GM12878 (cell line): ENCODE measurements around the gene STX4. TPM values are rescaled to one million over a fixed set of nuclear protein-coding genes. Genes with fewer than 3 reads are reported as not detected.

ENCODE experiments used
- ATAC-seq: fragments of 200-7000 bp; cut with Tn5 transposase; 3 replicates; pipeline ENCODE4 v1.9.1; 2020; ENCODE audit warnings: mild to moderate bottlenecking, moderate library complexity
- BruUV-seq: library from RNA; stranded (reverse); fragments of 400-500 nt; replicated peaks from 2 replicates; lab custom pipeline; 2021; lab: Mats Ljungman, UMichigan
- CTCF ChIA-PET: fragments of 300-600 bp; sonication (Branson Sonifier 250); formaldehyde crosslinking; extraction: SDS; loops from one replicate; lab custom pipeline; 2021; ENCODE audit warnings: inconsistent platforms; lab: Yijun Ruan, JAX
- POLR2A ChIA-PET: fragments of 350-600 bp; formaldehyde crosslinking; extraction: SDS; loops from one replicate; lab custom pipeline; 2021; ENCODE audit warnings: inconsistent platforms; lab: Charles Lee
- RAD21 ChIA-PET: fragments of 300-600 bp; sonication (Branson Sonifier 250); formaldehyde crosslinking; loops from one replicate; lab custom pipeline; 2023; ENCODE audit warnings: antibody characterized with exemption; ENCODE audit not compliant: unreplicated experiment; lab: Charles Lee
- SMC1A ChIA-PET: fragments of 300-600 bp; sonication (Branson Sonifier 250); formaldehyde crosslinking; loops from one replicate; lab custom pipeline; 2023; ENCODE audit not compliant: unreplicated experiment, uncharacterized antibody; lab: Charles Lee
- DNase-seq: peaks from one replicate; pipeline ENCODE4 v3.0.0-alpha.2; 2011; ENCODE audit warnings: low read depth, low spot score
- FAIRE-seq: peaks from 3 replicates; lab custom pipeline; 2011; peaks lifted over from hg19 to GRCh38; lab: Jason Lieb, UNC
- H2AFZ ChIP-seq: 2 replicates; pipeline ENCODE4 v1.6.0; 2011; ENCODE audit warnings: low read depth, low read length, control low read depth; ENCODE audit not compliant: control insufficient read depth
- H3K27ac ChIP-seq: 2 replicates; pipeline ENCODE4 v1.5.1; 2011; ENCODE audit warnings: control low read depth; ENCODE audit not compliant: control insufficient read depth, insufficient read depth
- H3K27me3 ChIP-seq, 2 experiments: replicated peaks in 1 of 2; 2 replicates each; pipeline versions ENCODE4 v1.6.0 to v1.6.1; 2011; ENCODE audit warnings: low read length in 1 of 2; ENCODE audit not compliant: control insufficient read depth in 2 of 2, insufficient read depth in 2 of 2
- H3K36me3 ChIP-seq, 2 experiments: 2 replicates each; pipeline ENCODE4 v1.5.1; 2011; ENCODE audit warnings: low read length in 1 of 2; ENCODE audit not compliant: control insufficient read depth in 2 of 2, insufficient read depth in 2 of 2
- H3K4me1 ChIP-seq: 2 replicates; pipeline ENCODE4 v1.6.1; 2011; ENCODE audit warnings: mild to moderate bottlenecking, low read length, moderate library complexity, mixed read lengths; ENCODE audit not compliant: control insufficient read depth, insufficient read depth
- H3K4me2 ChIP-seq: 2 replicates; pipeline ENCODE4 v1.6.0; 2011; ENCODE audit warnings: control low read depth; ENCODE audit not compliant: control insufficient read depth, insufficient read depth
- H3K4me3 ChIP-seq: fragments of 200-600 bp; sonication (generic); 2 replicates; pipeline ENCODE4 v1.5.1; 2016
- H3K79me2 ChIP-seq: 2 replicates; pipeline ENCODE4 v1.6.0; 2011; ENCODE audit warnings: low read length; ENCODE audit not compliant: control insufficient read depth, insufficient read depth
- H3K9ac ChIP-seq: 2 replicates; pipeline ENCODE4 v1.8.0; 2011; ENCODE audit warnings: low read length, control low read depth, mixed read lengths; ENCODE audit not compliant: control insufficient read depth, insufficient read depth
- H3K9me3 ChIP-seq: replicated peaks from 3 replicates; pipeline ENCODE4 v1.5.1; 2011; ENCODE audit warnings: mild to moderate bottlenecking, low read length; ENCODE audit not compliant: control insufficient read depth, insufficient read depth
- H4K20me1 ChIP-seq: 2 replicates; pipeline ENCODE4 v1.6.0; 2011; ENCODE audit not compliant: control insufficient read depth, insufficient read depth
- CHD2 ChIP-seq: IDR thresholded peaks from 2 replicates; pipeline ENCODE4 v1.6.1; 2011; ENCODE audit warnings: low read depth, low read length, improper control_type of control experiment, borderline replicate concordance
- IKZF1 ChIP-seq: fragments of 450-650 bp; conservative IDR thresholded peaks from 2 replicates; pipeline ENCODE4 v1.6.1; 2017; ENCODE audit warnings: antibody characterized with exemption, mild to moderate bottlenecking
- NFYB ChIP-seq: IDR thresholded peaks from 2 replicates; pipeline ENCODE4 v1.6.1; 2011; ENCODE audit warnings: low read depth, mild to moderate bottlenecking, low read length, improper control_type of control experiment, moderate library complexity; ENCODE audit not compliant: insufficient read depth
- NRF1 ChIP-seq: conservative IDR thresholded peaks from 2 replicates; pipeline ENCODE4 v1.6.1; 2011; ENCODE audit warnings: mild to moderate bottlenecking, low read depth, low read length, improper control_type of control experiment
- ZZZ3 ChIP-seq: IDR thresholded peaks from 2 replicates; pipeline ENCODE4 v1.6.1; 2011; ENCODE audit warnings: low read depth; ENCODE audit not compliant: control insufficient read depth, insufficient read length
- WGBS: methylation state at CpG from one replicate; pipeline ENCODE4 v1.1.6; 2016; ENCODE audit warnings: low lambda C conversion rate; ENCODE audit not compliant: insufficient replicate concordance, insufficient coverage; ENCODE audit errors: missing lambda C conversion rate; 5-methylcytosine and 5-hydroxymethylcytosine counted together
- in situ Hi-C: fragments of 300-500 bp; cut with MboI; formaldehyde crosslinking; loops from 9 replicates; pipeline ENCODE4 v1.14.3; 2018; ENCODE audit warnings: mixed read lengths
- intact Hi-C: fragments of 100-400 bp; cut with micrococcal nuclease; formaldehyde crosslinking; loops from one replicate; pipeline ENCODE4 v1.14.2; 2022; ENCODE audit not compliant: unreplicated experiment
- polyA plus RNA-seq, 11 experiments: library from polyadenylated mRNA; depleted of rRNA in 4 of 11; unstranded in 6 of 11; stranded (reverse) in 5 of 11; fragments of >200 nt; fragmentation: Nextera tagmentation in 4 of 11; fragmentation: Illumina TruSeq in 1 of 11; extraction: Ambion mirVana in 4 of 11; extraction: Trizol in 1 of 11; gene quantifications; 1 replicate in 1 of 11; 2 replicates in 10 of 11; pipeline versions ENCODE4 v1.2.1 to v1.2.3, GENCODE V29; 2011 to 2016; ENCODE audit warnings: inconsistent platforms in 2 of 11, missing spikeins in 2 of 11, low read depth in 1 of 11
- total RNA-seq, 4 experiments: library from RNA; depleted of rRNA in 3 of 4; stranded (reverse); fragments of >200 nt in 3 of 4; fragmentation: Illumina TruSeq in 1 of 4; extraction: Trizol in 1 of 4; gene quantifications; 2 replicates each; pipeline versions ENCODE4 v1.2.1 to v1.2.3, GENCODE V29; 2013 to 2021

The STX4 gene
- total and polyA plus RNA-seq, 10 of the 15 experiments (the other 5 are each of a cell fraction or from before 2014, with no cell fraction given), result 3.3 to 37.6 (median 22.6) TPM

GRCh38 chr16:31063843-31064611 lies 30.7 kb downstream of the STX4 start:
- Histone ChIP-seq H2AFZ (no peak overlapping the region), H3K9ac (no peak overlapping the region), H3K4me1 (no peaks in the 10 kb centered on the region), H4K20me1 (no peaks in the 10 kb centered on the region), H3K9me3 (no peaks in the 10 kb centered on the region), H3K27me3 (no peaks in the 10 kb centered on the region), H3K79me2 (peaks cover 10% of the 10 kb centered on the region), H3K4me3 (no peak overlapping the region), H3K4me2 (no peak overlapping the region), H3K36me3 (peaks cover 11 to 23% of the 10 kb centered on the region in 2 experiments), H3K27ac (no peak overlapping the region)
- in situ Hi-C loops, result no loop called here
- intact Hi-C loops, result no loop called here
- ATAC-seq (no peak), DNase-seq (no peak), FAIRE-seq (no peak)
- POLR2A ChIA-PET, result interaction anchor here (0.6 to 1.3 kb wide), 2 partner anchors 8 to 10 kb away, joined by 4 to 5 read pairs; partner anchors contain the start of genes ZNF646 and ZNF668
- TF ChIP-seq CHD2, result no peak
- TF ChIP-seq IKZF1, result no peak
- no peak for TF ChIP-seq NRF1
- CTCF ChIA-PET, result interaction anchor here (0.5 kb wide), 1 partner anchor 8 kb away, joined by 3 read pairs; no protein-coding TSS in a partner anchor
- SMC1A ChIA-PET, result no interaction called here
- RAD21 ChIA-PET, result no interaction called here
- WGBS, result 93% methylated on average over 56 of the region's 56 CpGs
- no TSS peak for BruUV-seq

GRCh38 chr16:31064882-31065461 lies 31.6 kb downstream of the STX4 start:
- ChIA-PET RAD21 (no interaction called here), CTCF (no interaction called here)

More at GRCh38 chr16:31064882-31065461, 31.6 kb downstream of the STX4 start:
- Histone ChIP-seq H3K27ac (no peak overlapping the region), H3K4me3 (no peak overlapping the region), H3K79me2 (peaks cover 13% of the 10 kb centered on the region), H4K20me1 (no peaks in the 10 kb centered on the region), H3K9ac (no peak overlapping the region), H3K9me3 (no peaks in the 10 kb centered on the region), H3K36me3 (peaks cover 11 to 23% of the 10 kb centered on the region in 2 experiments), H3K27me3 (no peaks in the 10 kb centered on the region), H2AFZ (no peak overlapping the region), H3K4me1 (no peaks in the 10 kb centered on the region), H3K4me2 (no peak overlapping the region)
- BruUV-seq, result no TSS peak
- in situ Hi-C loops, result no loop called here
- intact Hi-C loops, result no loop called here
- DNase-seq, result no peak
- ChIA-PET SMC1A (no interaction called here), POLR2A (interaction anchor here (0.6 to 1.3 kb wide), 2 partner anchors 9 to 15 kb away, joined by 3 to 4 read pairs; partner anchors contain the start of genes ZNF646 and ZNF668)
- WGBS, result 82% methylated on average over 4 of the region's 4 CpGs
- TF ChIP-seq NFYB (0 out of 2 replicates have a peak, but pooled peaks have one; percentile 10), ZZZ3 (no peak)
- no peak for ATAC-seq
- FAIRE-seq, result no peak
